Left ventricle myocardium inferior (tissue), 1 donor: Measurements from ENCODE around the gene BEND7. TPM values are rescaled to one million over a fixed set of nuclear protein-coding genes. Genes with fewer than 3 reads are reported as not detected.

ENCODE experiments used
- DNase-seq: peaks from one replicate; pipeline ENCODE4 v3.0.0-alpha.2; 2020
- H3K27ac ChIP-seq: fragments of 200-600 bp; replicated peaks from 2 replicates; pipeline ENCODE4 v1.8.0; 2021
- H3K27me3 ChIP-seq: fragments of 200-600 bp; 2 replicates; pipeline ENCODE4 v1.8.0; 2021; ENCODE audit warnings: low read depth
- H3K36me3 ChIP-seq: fragments of 200-600 bp; 2 replicates; pipeline ENCODE4 v1.8.0; 2021
- H3K4me1 ChIP-seq: fragments of 200-600 bp; 2 replicates; pipeline ENCODE4 v1.8.0; 2021
- H3K4me3 ChIP-seq: fragments of 200-600 bp; 2 replicates; pipeline ENCODE4 v1.8.0; 2021; ENCODE audit warnings: mild to moderate bottlenecking, moderate library complexity
- H3K9me3 ChIP-seq: fragments of 200-600 bp; replicated peaks from 2 replicates; pipeline ENCODE4 v1.8.0; 2021
- intact Hi-C: fragments of 100-400 bp; cut with micrococcal nuclease; formaldehyde crosslinking; loops from one replicate; pipeline ENCODE4 v1.11.0; 2022
- total RNA-seq: library from RNA; stranded (reverse); fragmentation: NEBNext Ultra II Directional; extraction: Animal tissue kit (Norgen Biotek cat#: 25700); gene quantifications from one replicate; pipeline ENCODE4 v1.2.1, GENCODE V29; 2021
- TF ChIP-seq, protein P1 (sequence below): fragments of 200-600 bp; IDR thresholded peaks from 2 replicates; pipeline ENCODE4 v1.8.0; 2021; ENCODE audit warnings: antibody characterized with exemption, mild to moderate bottlenecking, borderline replicate concordance
- donor health status: DM: no; HTN: yes; CAD: no; lungs with severe emphysema.

Gene BEND7
- total RNA-seq, 1 donor from 2014 or later, result 14.7 TPM

DNA sequence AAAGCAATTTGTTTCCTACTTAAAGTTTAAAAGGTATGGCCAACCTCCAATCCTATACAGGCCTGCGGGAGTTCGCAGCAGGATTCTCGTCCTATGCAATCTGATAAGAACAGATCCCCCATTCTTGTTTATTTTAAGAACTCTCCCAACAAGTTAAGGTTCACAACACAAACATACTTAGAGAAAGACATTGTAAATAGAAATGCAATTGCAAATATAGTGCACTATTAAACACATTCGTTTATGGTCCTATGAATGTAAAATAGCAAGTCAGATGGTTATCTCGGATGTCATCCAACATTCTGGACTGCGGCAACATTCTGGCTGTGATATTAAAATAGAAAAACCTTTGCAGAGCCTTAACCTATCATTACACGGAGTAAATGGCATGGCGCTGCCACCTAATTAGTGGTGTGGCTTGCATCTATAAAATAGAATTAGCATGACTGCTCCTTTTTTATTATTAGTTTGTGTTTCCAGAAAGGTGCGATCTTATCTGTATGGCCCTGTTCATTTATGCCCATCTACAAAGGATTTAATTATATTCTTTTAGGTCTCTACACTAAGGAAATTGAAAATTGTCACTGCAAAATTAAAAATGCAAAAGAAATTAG, 37.0 kb downstream of the BEND7 start:
- no peak for DNase-seq
- H3K27ac ChIP-seq, result no peak overlapping the region
- TF ChIP-seq, protein P1, sequence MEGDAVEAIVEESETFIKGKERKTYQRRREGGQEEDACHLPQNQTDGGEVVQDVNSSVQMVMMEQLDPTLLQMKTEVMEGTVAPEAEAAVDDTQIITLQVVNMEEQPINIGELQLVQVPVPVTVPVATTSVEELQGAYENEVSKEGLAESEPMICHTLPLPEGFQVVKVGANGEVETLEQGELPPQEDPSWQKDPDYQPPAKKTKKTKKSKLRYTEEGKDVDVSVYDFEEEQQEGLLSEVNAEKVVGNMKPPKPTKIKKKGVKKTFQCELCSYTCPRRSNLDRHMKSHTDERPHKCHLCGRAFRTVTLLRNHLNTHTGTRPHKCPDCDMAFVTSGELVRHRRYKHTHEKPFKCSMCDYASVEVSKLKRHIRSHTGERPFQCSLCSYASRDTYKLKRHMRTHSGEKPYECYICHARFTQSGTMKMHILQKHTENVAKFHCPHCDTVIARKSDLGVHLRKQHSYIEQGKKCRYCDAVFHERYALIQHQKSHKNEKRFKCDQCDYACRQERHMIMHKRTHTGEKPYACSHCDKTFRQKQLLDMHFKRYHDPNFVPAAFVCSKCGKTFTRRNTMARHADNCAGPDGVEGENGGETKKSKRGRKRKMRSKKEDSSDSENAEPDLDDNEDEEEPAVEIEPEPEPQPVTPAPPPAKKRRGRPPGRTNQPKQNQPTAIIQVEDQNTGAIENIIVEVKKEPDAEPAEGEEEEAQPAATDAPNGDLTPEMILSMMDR, result no peak
- H3K4me1 ChIP-seq, result no peaks in the 10 kb centered on the region
- no peak overlapping the region for H3K4me3 ChIP-seq
- intact Hi-C loops, result no loop called here
- peaks cover 54% of the 10 kb centered on the region for H3K36me3 ChIP-seq
- H3K9me3 ChIP-seq, result no peaks in the 10 kb centered on the region
- H3K27me3 ChIP-seq, result no peaks in the 10 kb centered on the region

DNA sequence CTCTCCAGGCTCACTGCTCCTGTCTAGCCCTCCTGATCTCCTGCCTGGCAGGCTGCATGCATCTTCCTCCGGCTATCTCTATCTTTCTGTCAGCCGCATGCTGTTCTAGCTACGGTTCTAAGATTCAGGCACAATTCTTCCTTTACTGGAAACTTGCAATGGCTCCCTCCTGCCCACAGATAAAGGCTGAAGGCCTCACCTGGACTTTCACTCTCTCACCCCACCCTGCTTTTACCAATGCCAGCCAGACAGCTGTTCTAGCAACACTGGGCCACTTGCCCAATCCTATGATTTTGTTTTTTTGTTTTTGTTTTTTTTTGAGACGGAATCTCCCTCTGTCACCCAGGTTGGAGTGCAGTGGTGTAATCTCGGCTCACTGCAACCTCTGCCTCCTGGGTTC, 38.3 kb downstream of the BEND7 start:
- H3K27me3 ChIP-seq, result no peaks in the 10 kb centered on the region
- intact Hi-C loops, result no loop called here
- H3K27ac ChIP-seq, result no peak overlapping the region
- TF ChIP-seq, protein P1, result no peak
- H3K4me1 ChIP-seq, result no peaks in the 10 kb centered on the region
- no peak overlapping the region for H3K4me3 ChIP-seq
- peaks cover 49% of the 10 kb centered on the region for H3K36me3 ChIP-seq
- H3K9me3 ChIP-seq, result no peaks in the 10 kb centered on the region
- DNase-seq, result no peak

DNA sequence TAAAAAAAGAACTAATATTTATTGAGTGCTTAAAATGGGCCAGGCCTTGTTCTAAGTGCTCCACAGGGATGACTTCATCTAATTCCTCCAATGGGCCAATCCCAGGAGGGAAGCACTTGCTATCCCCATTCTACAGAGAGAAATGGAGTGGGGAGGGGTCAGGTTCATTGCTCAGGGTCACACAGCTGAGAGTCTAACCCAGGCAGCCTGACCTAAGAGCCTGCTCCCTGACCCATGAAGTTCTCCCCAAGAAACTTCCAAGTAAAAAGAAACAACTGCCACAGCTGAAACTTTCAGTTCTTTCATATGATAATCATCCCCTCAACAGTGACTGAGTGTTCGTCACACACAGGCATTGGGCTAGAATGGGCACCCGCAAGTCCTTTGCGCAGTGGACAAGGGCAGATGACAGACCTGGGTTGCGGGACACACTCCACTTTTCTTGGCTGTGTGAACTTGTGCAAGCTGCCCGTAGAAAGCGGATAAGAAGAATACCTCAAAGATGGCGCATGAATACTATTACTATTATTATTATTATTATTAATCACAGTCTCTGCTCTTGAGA, 39.7 kb downstream of the BEND7 start:
- DNase-seq, result no peak
- TF ChIP-seq, protein P1, result no peak
- Histone ChIP-seq H3K4me3 (no peak overlapping the region), H3K4me1 (no peaks in the 10 kb centered on the region), H3K9me3 (no peaks in the 10 kb centered on the region), H3K27ac (no peak overlapping the region), H3K36me3 (peaks cover 42% of the 10 kb centered on the region), H3K27me3 (no peaks in the 10 kb centered on the region)
- intact Hi-C loops, result no loop called here

DNA sequence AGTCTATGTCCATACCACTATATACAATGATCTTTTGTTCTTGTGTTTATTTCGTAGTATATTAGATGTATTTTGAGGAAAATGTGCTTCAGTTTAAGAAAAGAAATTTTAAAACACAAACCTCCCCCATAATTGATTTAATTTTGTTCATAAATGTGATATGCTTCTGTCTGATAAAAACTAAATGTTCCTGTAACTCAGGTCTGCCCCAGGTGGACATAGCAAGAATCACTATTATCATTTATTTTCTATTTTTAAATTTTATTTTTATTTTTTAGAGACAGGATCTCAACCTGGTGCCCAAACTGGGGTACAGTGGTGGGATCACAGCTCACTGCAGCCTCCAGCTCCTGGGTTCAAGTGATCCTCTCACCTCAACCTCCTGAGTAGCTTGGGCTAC, 43.2 kb downstream of the BEND7 start:
- no peak for DNase-seq
- H3K9me3 ChIP-seq, result no peaks in the 10 kb centered on the region
- no peaks in the 10 kb centered on the region for H3K4me1 ChIP-seq
- no peak overlapping the region for H3K27ac ChIP-seq
- no peaks in the 10 kb centered on the region for H3K27me3 ChIP-seq
- TF ChIP-seq, protein P1, result peak; percentile 32
- peaks cover 33% of the 10 kb centered on the region for H3K36me3 ChIP-seq
- intact Hi-C loops, result no loop called here
- no peak overlapping the region for H3K4me3 ChIP-seq

DNA sequence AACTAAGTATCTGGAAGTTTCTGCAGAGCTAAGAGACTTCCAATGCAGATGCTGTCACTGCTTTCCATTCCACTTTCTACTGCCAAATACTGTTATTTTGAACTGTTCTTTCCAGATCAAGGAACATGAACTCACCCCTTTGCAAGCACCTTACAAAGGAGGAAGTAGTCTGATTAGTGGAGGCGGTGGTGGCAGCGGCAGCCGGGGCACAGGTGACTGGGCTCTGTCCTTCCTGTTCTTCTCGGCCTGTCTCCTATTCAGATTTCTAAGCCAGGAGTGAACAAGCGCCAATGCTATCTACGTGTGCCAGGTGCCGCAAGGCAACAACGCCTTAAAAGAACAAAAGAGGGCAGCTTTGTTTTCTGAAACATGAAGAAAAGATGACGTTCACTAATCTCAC, 44.9 kb downstream of the BEND7 start:
- TF ChIP-seq, protein P1, result no peak
- Histone ChIP-seq H3K9me3 (no peaks in the 10 kb centered on the region), H3K27me3 (no peaks in the 10 kb centered on the region), H3K36me3 (peaks cover 33% of the 10 kb centered on the region), H3K4me3 (no peak overlapping the region), H3K4me1 (no peaks in the 10 kb centered on the region), H3K27ac (no peak overlapping the region)
- intact Hi-C loops, result no loop called here
- no peak for DNase-seq
